Prostate gland (tissue), 2 donors: ENCODE results near the gene SLC28A1. TPM values are rescaled to one million over a fixed set of nuclear protein-coding genes. Genes with fewer than 3 reads are reported as not detected.

Experiments
- DNase-seq: peaks from one replicate; pipeline ENCODE4 v3.0.0-alpha.2; 2019; ENCODE audit warnings: low spot score
- H3K27ac ChIP-seq, 2 donors: fragments of 200-600 bp; sonication (generic); 2 replicates each; pipeline ENCODE4 v1.5.1; 2017 to 2019
- H3K27me3 ChIP-seq: fragments of 200-600 bp; sonication (generic); replicated peaks from 2 replicates; pipeline ENCODE4 v1.5.1; 2019; ENCODE audit not compliant: insufficient read depth
- H3K36me3 ChIP-seq, 2 donors: fragments of 200-600 bp; sonication (generic); 1 replicate in 1 of 2; 2 replicates in 1 of 2; pipeline versions ENCODE4 v1.5.1 to v1.8.1; 2017 to 2019
- H3K4me1 ChIP-seq: fragments of 200-600 bp; sonication (generic); replicated peaks from 2 replicates; pipeline ENCODE4 v1.5.1; 2019
- H3K4me3 ChIP-seq, 2 donors: fragments of 200-600 bp; sonication (generic); 2 replicates each; pipeline ENCODE4 v1.5.1; 2017 to 2019
- H3K9me3 ChIP-seq: fragments of 200-600 bp; sonication (generic); 2 replicates; pipeline ENCODE4 v1.5.1; 2017
- POLR2A ChIP-seq: fragments of 450-650 bp; IDR thresholded peaks from one replicate; pipeline ENCODE4 v1.6.1; 2016; ENCODE audit warnings: antibody characterized with exemption, mild to moderate bottlenecking
- POLR2AphosphoS5 ChIP-seq: sonication (generic); formaldehyde crosslinking; IDR thresholded peaks from one replicate; pipeline ENCODE4 v1.6.1; 2017; ENCODE audit warnings: antibody characterized with exemption
- WGBS: methylation state at CpG from one replicate; pipeline ENCODE4 v1.1.5; 2018; 5-methylcytosine and 5-hydroxymethylcytosine counted together
- intact Hi-C: fragments of 100-400 bp; cut with DNase I; formaldehyde crosslinking; loops from one replicate; pipeline ENCODE4 v1.14.2; 2022
- total RNA-seq, 2 donors: library from RNA; depleted of rRNA; stranded (reverse); fragments of >200 nt; gene quantifications; one replicate each; pipeline ENCODE4 v1.1.0, GENCODE V29; 2016
- TF ChIP-seq, protein P1 (sequence below), 4 experiments: fragments of 200-600 bp in 2 of 4; fragments of 450-650 bp in 2 of 4; sonication (generic) in 2 of 4; IDR thresholded peaks; 1 replicate in 3 of 4; 2 replicates in 1 of 4; pipeline ENCODE4 v1.5.1; 2016 to 2019; ENCODE audit warnings: antibody characterized with exemption in 4 of 4, mild to moderate bottlenecking in 2 of 4, moderate library complexity in 2 of 4

SLC28A1 gene
- total RNA-seq, 2 donors from 2014 or later: not detected

DNA sequence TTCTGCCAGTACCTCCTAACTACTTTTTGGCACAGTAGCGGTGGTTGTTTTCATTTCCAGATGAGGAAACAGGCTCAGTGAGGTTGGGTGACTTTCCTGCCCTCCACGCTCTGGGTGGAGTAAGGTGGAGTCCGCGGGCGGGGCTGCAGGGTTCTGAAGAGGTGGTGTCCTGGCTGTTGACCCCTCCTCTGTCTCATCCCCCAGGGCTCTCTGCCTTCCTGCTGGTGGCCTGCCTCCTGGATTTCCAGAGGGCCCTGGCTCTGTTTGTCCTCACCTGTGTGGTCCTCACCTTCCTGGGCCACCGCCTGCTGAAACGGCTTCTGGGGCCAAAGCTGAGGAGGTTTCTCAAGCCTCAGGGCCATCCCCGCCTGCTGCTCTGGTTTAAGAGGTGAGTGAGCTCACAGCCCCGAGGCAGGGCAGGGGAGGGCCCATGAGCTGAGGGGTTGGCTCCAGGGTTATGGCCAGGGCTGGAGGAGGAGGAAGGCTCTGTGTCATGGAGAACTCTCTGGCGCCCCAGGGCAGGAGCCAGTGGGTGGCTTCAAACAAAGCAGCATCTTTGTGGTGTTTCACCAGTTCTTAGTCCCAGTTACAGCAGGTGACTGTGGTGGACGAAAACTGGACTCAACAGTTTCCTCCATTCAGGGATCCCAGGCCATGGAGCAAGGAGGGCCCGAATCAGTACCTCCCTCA lies 10.4 kb downstream of the SLC28A1 start:
- no peaks in the 10 kb centered on the region for H3K9me3 ChIP-seq
- WGBS: 86% methylated on average over 12 of the region's 12 CpGs
- intact Hi-C loops: no loop called here
- H3K27ac ChIP-seq: no peak overlapping the region
- TF ChIP-seq POLR2A (no peak), POLR2AphosphoS5 (no peak)
- TF ChIP-seq, protein P1, sequence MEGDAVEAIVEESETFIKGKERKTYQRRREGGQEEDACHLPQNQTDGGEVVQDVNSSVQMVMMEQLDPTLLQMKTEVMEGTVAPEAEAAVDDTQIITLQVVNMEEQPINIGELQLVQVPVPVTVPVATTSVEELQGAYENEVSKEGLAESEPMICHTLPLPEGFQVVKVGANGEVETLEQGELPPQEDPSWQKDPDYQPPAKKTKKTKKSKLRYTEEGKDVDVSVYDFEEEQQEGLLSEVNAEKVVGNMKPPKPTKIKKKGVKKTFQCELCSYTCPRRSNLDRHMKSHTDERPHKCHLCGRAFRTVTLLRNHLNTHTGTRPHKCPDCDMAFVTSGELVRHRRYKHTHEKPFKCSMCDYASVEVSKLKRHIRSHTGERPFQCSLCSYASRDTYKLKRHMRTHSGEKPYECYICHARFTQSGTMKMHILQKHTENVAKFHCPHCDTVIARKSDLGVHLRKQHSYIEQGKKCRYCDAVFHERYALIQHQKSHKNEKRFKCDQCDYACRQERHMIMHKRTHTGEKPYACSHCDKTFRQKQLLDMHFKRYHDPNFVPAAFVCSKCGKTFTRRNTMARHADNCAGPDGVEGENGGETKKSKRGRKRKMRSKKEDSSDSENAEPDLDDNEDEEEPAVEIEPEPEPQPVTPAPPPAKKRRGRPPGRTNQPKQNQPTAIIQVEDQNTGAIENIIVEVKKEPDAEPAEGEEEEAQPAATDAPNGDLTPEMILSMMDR (IDR thresholded peaks at IDR 0.05): no peak
- no peaks in the 10 kb centered on the region for H3K4me1 ChIP-seq
- no peaks in the 10 kb centered on the region for H3K36me3 ChIP-seq
- no peaks in the 10 kb centered on the region for H3K27me3 ChIP-seq
- no peak for DNase-seq
- no peak overlapping the region for H3K4me3 ChIP-seq

DNA sequence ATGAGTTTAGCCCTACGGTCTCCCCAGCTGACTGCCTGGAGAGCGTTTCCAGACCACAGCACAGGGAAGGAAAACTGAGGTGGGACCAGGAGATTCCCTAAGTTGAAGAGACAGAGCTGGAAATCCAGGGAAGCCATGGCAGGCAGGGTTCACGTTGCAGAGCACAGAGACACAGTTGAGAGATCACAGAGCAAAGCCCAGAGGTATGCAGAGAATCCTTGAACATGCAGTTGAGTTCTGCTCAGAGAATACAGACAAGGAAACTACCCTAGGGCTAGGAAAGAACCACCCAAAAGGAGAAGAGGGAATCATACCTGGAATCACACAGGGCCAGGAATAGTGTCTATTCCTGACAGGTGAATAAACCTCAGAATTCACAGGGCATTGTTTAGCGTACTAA lies 14.3 kb downstream of the SLC28A1 start:
- Histone ChIP-seq H3K4me1 (no peaks in the 10 kb centered on the region), H3K36me3 (no peaks in the 10 kb centered on the region), H3K27ac (no peak overlapping the region), H3K27me3 (no peaks in the 10 kb centered on the region), H3K9me3 (no peaks in the 10 kb centered on the region), H3K4me3 (no peak overlapping the region)
- intact Hi-C loops: no loop called here
- TF ChIP-seq, protein P1 (IDR thresholded peaks at IDR 0.05): no peak
- TF ChIP-seq POLR2A (no peak), POLR2AphosphoS5 (no peak)
- WGBS: 48% methylated on average over 4 of the region's 4 CpGs
- no peak for DNase-seq

- no peak for DNase-seq
- WGBS: 87% methylated on average over 7 of the region's 7 CpGs
- Histone ChIP-seq H3K9me3 (no peaks in the 10 kb centered on the region), H3K4me3 (no peak overlapping the region), H3K27me3 (no peaks in the 10 kb centered on the region), H3K27ac (no peak overlapping the region), H3K36me3 (no peaks in the 10 kb centered on the region), H3K4me1 (no peaks in the 10 kb centered on the region)
- intact Hi-C loops: no loop called here
- TF ChIP-seq, protein P1 (IDR thresholded peaks at IDR 0.05): no peak
- TF ChIP-seq POLR2AphosphoS5 (no peak), POLR2A (no peak)
Observed at GRCh38 chr15:84899750-84900149, 15.3 kb downstream of the SLC28A1 start.

GRCh38 chr15:84901540-84901939 lies 17.1 kb downstream of the SLC28A1 start:
- H3K27me3 ChIP-seq: no peaks in the 10 kb centered on the region
- H3K27ac ChIP-seq: no peak overlapping the region
- H3K4me3 ChIP-seq: no peak overlapping the region
- DNase-seq: no peak
- TF ChIP-seq, protein P1 (IDR thresholded peaks at IDR 0.05): no peak
- no peak for TF ChIP-seq POLR2AphosphoS5
- no peak for TF ChIP-seq POLR2A
- H3K36me3 ChIP-seq: no peaks in the 10 kb centered on the region
- 98% methylated on average over 2 of the region's 2 CpGs for WGBS
- no peaks in the 10 kb centered on the region for H3K9me3 ChIP-seq
- intact Hi-C loops: no loop called here
- H3K4me1 ChIP-seq: no peaks in the 10 kb centered on the region

GRCh38 chr15:84903751-84904150 lies 19.3 kb downstream of the SLC28A1 start:
- no peaks in the 10 kb centered on the region for H3K4me1 ChIP-seq
- WGBS: 95% methylated on average over 2 of the region's 2 CpGs
- no peak overlapping the region for H3K27ac ChIP-seq
- TF ChIP-seq POLR2AphosphoS5: no peak
- TF ChIP-seq, protein P1 (IDR thresholded peaks at IDR 0.05): no peak
- TF ChIP-seq POLR2A: no peak
- DNase-seq: no peak
- H3K4me3 ChIP-seq: no peak overlapping the region
- no peaks in the 10 kb centered on the region for H3K36me3 ChIP-seq
- H3K9me3 ChIP-seq: no peaks in the 10 kb centered on the region
- intact Hi-C loops: no loop called here
- no peaks in the 10 kb centered on the region for H3K27me3 ChIP-seq
